Fibroblast of lung (primary cell): ENCODE data around the gene HMCN2. TPM values are rescaled to one million over a fixed set of nuclear protein-coding genes. Genes with fewer than 3 reads are reported as not detected.

Experiments used
- DNase-seq, 2 donors: peaks; one replicate each; pipeline versions ENCODE4 v3.0.0 to v3.0.0-alpha.2; 2010; ENCODE audit warnings: low read depth in 2 of 2
- H2AFZ ChIP-seq: 2 replicates; pipeline ENCODE4 v1.5.1; 2012; ENCODE audit warnings: low read length, control low read depth, inconsistent platforms
- H3K27ac ChIP-seq: 2 replicates; pipeline ENCODE4 v1.5.1; 2011; ENCODE audit warnings: low read length, control low read depth; ENCODE audit not compliant: insufficient read depth
- H3K27me3 ChIP-seq: 2 replicates; pipeline ENCODE4 v1.5.1; 2011; ENCODE audit warnings: mild to moderate bottlenecking, low read length; ENCODE audit not compliant: control insufficient read depth, insufficient read depth
- H3K36me3 ChIP-seq: 2 replicates; pipeline ENCODE4 v1.5.1; 2011; ENCODE audit warnings: low read length; ENCODE audit not compliant: control insufficient read depth, insufficient read depth
- H3K4me1 ChIP-seq: 2 replicates; pipeline ENCODE4 v1.5.1; 2011; ENCODE audit warnings: low read length; ENCODE audit not compliant: control insufficient read depth, insufficient read depth; ENCODE audit errors: extremely low read depth
- H3K4me2 ChIP-seq: 2 replicates; pipeline ENCODE4 v1.5.1; 2011; ENCODE audit warnings: low read length, control low read depth; ENCODE audit not compliant: insufficient read depth; ENCODE audit errors: extremely low read depth
- H3K4me3 ChIP-seq, 4 experiments: fragments of 200-600 bp in 1 of 4; sonication (generic) in 1 of 4; replicated peaks in 1 of 4; 2 replicates each; pipeline ENCODE4 v1.5.1; 2011 to 2016; ENCODE audit warnings: low read length in 4 of 4, low read depth in 3 of 4, mild to moderate bottlenecking in 3 of 4, control low read depth in 2 of 4, inconsistent platforms in 1 of 4, mixed read lengths in 1 of 4; ENCODE audit not compliant: insufficient read depth in 1 of 4; ENCODE audit errors: control extremely low read depth in 1 of 4
- H3K79me2 ChIP-seq: 2 replicates; pipeline ENCODE4 v1.5.1; 2012; ENCODE audit warnings: mild to moderate bottlenecking, low read length, inconsistent platforms; ENCODE audit not compliant: control insufficient read depth, insufficient read depth
- H3K9ac ChIP-seq: 2 replicates; pipeline ENCODE4 v1.5.1; 2011; ENCODE audit warnings: mild to moderate bottlenecking, low read length, control low read depth; ENCODE audit not compliant: insufficient read depth
- H3K9me3 ChIP-seq: 2 replicates; pipeline ENCODE4 v1.5.1; 2012; ENCODE audit warnings: low read depth, low read length; ENCODE audit not compliant: control insufficient read depth, insufficient read depth
- H4K20me1 ChIP-seq: 2 replicates; pipeline ENCODE4 v1.5.1; 2011; ENCODE audit warnings: low read length; ENCODE audit not compliant: control insufficient read depth, insufficient read depth; ENCODE audit errors: extremely low read depth
- EZH2 ChIP-seq: IDR thresholded peaks from 2 replicates; pipeline ENCODE4 v1.5.1; 2012; ENCODE audit warnings: low read length, control low read depth, mild to moderate bottlenecking; ENCODE audit errors: missing control alignments
- polyA plus RNA-seq, 2 donors: library from polyadenylated mRNA; depleted of rRNA in 1 of 2; stranded (reverse) in 1 of 2; unstranded in 1 of 2; fragments of >200 nt; gene quantifications; 2 replicates each; pipeline ENCODE4 v1.2.1, GENCODE V29; 2011 to 2012; ENCODE audit warnings: missing spikeins in 1 of 2
- total RNA-seq: library from RNA; depleted of rRNA; stranded (reverse); fragments of >200 nt; gene quantifications from 2 replicates; pipeline ENCODE4 v1.2.1, GENCODE V29; 2014
- TF ChIP-seq, protein P1 (sequence below), 2 donors: IDR thresholded peaks in 1 of 2; conservative IDR thresholded peaks in 1 of 2; 1 replicate in 1 of 2; 2 replicates in 1 of 2; pipeline ENCODE4 v1.5.1; 2011 to 2012; ENCODE audit warnings: low read length in 2 of 2, control low read depth in 1 of 2, inconsistent platforms in 1 of 2, low read depth in 1 of 2, mild to moderate bottlenecking in 1 of 2

Gene HMCN2
- total and polyA plus RNA-seq, 2 donors (not counting 1 experiment from before 2014, with no cell fraction given), result under 0.01 TPM; not detected in 1

- Histone ChIP-seq H3K9ac (no peak overlapping the region), H3K4me1 (no peaks in the 10 kb centered on the region), H4K20me1 (no peaks in the 10 kb centered on the region), H3K27me3 (no peaks in the 10 kb centered on the region), H3K4me2 (no peak overlapping the region), H3K27ac (no peak overlapping the region), H3K79me2 (no peaks in the 10 kb centered on the region), H3K9me3 (no peaks in the 10 kb centered on the region), H3K36me3 (no peaks in the 10 kb centered on the region), H3K4me3 (no peak overlapping the region), H2AFZ (no peak overlapping the region)
- TF ChIP-seq, protein P1, sequence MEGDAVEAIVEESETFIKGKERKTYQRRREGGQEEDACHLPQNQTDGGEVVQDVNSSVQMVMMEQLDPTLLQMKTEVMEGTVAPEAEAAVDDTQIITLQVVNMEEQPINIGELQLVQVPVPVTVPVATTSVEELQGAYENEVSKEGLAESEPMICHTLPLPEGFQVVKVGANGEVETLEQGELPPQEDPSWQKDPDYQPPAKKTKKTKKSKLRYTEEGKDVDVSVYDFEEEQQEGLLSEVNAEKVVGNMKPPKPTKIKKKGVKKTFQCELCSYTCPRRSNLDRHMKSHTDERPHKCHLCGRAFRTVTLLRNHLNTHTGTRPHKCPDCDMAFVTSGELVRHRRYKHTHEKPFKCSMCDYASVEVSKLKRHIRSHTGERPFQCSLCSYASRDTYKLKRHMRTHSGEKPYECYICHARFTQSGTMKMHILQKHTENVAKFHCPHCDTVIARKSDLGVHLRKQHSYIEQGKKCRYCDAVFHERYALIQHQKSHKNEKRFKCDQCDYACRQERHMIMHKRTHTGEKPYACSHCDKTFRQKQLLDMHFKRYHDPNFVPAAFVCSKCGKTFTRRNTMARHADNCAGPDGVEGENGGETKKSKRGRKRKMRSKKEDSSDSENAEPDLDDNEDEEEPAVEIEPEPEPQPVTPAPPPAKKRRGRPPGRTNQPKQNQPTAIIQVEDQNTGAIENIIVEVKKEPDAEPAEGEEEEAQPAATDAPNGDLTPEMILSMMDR (conservative IDR thresholded peaks at IDR 0.05 in 1 of 2, IDR thresholded peaks at IDR 0.05 in 1 of 2; ENCODE audit: low read depth in 1 of 2, low read length in 2 of 2), result no peak
- TF ChIP-seq EZH2, result no peak
- DNase-seq, result no peak
These were observed 87.2 kb downstream of the HMCN2 start for GRCh38 chr9:130352586-130353285.

DNA sequence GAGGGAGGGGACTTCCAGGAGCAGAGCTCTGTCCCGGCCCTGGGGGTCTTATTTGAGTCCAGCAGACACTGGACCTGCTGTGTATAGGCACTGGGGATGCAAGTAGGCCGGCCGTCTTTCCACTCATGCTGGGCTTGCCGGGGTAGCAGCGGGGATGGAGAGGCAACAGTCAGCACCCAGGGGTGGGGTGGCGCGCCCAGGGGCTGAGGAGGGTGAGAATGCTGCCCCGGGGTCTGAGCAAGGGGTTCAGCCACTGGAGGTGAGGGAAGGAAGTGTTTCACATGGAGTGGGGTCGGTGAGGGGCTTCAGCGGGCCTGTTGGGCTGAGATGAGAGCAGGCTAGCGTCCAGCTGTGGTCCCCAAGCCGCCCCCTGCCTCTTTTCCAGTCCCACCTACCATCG, 88.8 kb downstream of the HMCN2 start:
- DNase-seq, result no peak
- no peak overlapping the region for H3K4me3 ChIP-seq
- no peaks in the 10 kb centered on the region for H3K79me2 ChIP-seq
- no peak overlapping the region for H2AFZ ChIP-seq
- no peaks in the 10 kb centered on the region for H3K4me1 ChIP-seq
- no peak overlapping the region for H3K9ac ChIP-seq
- H3K9me3 ChIP-seq, result no peaks in the 10 kb centered on the region
- no peaks in the 10 kb centered on the region for H3K27me3 ChIP-seq
- H3K4me2 ChIP-seq, result no peak overlapping the region
- no peaks in the 10 kb centered on the region for H3K36me3 ChIP-seq
- no peak for TF ChIP-seq EZH2
- TF ChIP-seq, protein P1 (conservative IDR thresholded peaks at IDR 0.05 in 1 of 2, IDR thresholded peaks at IDR 0.05 in 1 of 2; ENCODE audit: low read depth in 1 of 2, low read length in 2 of 2), result no peak
- no peak overlapping the region for H3K27ac ChIP-seq
- no peaks in the 10 kb centered on the region for H4K20me1 ChIP-seq

- Histone ChIP-seq H3K27ac (no peak overlapping the region), H3K9me3 (no peaks in the 10 kb centered on the region), H3K4me3 (no peak overlapping the region), H3K9ac (no peak overlapping the region), H3K36me3 (no peaks in the 10 kb centered on the region), H2AFZ (no peak overlapping the region), H3K79me2 (no peaks in the 10 kb centered on the region), H3K4me1 (no peaks in the 10 kb centered on the region), H3K27me3 (no peaks in the 10 kb centered on the region), H4K20me1 (no peaks in the 10 kb centered on the region), H3K4me2 (no peak overlapping the region)
- DNase-seq, result no peak
- TF ChIP-seq, protein P1 (conservative IDR thresholded peaks at IDR 0.05 in 1 of 2, IDR thresholded peaks at IDR 0.05 in 1 of 2; ENCODE audit: low read depth in 1 of 2, low read length in 2 of 2), result no peak
- TF ChIP-seq EZH2, result no peak
These were observed 89.2 kb downstream of the HMCN2 start for GRCh38 chr9:130354806-130355205.
